HCT116 (cell line): Measurements from ENCODE around the gene ADARB2.

ENCODE experiments used
- CTCF ChIP-seq, 3 experiments: fragments of 200-600 bp in 1 of 3; sonication (generic) in 1 of 3; IDR thresholded peaks in 2 of 3; conservative IDR thresholded peaks in 1 of 3; 2 replicates each; pipeline ENCODE4 v1.5.1; 2012 to 2017; ENCODE audit warnings: low read depth in 2 of 3, low read length in 2 of 3, antibody characterized with exemption in 1 of 3, borderline replicate concordance in 1 of 3, control low read depth in 1 of 3, mild to moderate bottlenecking in 1 of 3, mixed read lengths in 1 of 3, mixed run types in 1 of 3, moderate library complexity in 1 of 3; ENCODE audit not compliant: insufficient read depth in 1 of 3
- EZH2phosphoT487 ChIP-seq: fragments of 200-600 bp; IDR thresholded peaks from 2 replicates; pipeline ENCODE4 v1.6.1; 2018; ENCODE audit warnings: antibody characterized with exemption, borderline replicate concordance
- POLR2A ChIP-seq: IDR thresholded peaks from 2 replicates; pipeline ENCODE4 v1.7.0; 2011; ENCODE audit warnings: borderline replicate concordance; ENCODE audit not compliant: insufficient read depth, insufficient read length; ENCODE audit errors: extremely low read depth
- POLR2AphosphoS5 ChIP-seq: IDR thresholded peaks from 2 replicates; pipeline ENCODE4 v1.6.1; 2011; ENCODE audit warnings: mild to moderate bottlenecking, low read depth, low read length, moderate library complexity
- RAD21 ChIP-seq: IDR thresholded peaks from 2 replicates; pipeline ENCODE4 v1.6.1; 2012; ENCODE audit warnings: low read depth, mild to moderate bottlenecking
- SIN3A ChIP-seq: IDR thresholded peaks from 2 replicates; pipeline ENCODE4 v1.6.1; 2012; ENCODE audit warnings: low read depth
- ZFX ChIP-seq: fragments of 450-650 bp; IDR thresholded peaks from 2 replicates; pipeline ENCODE4 v1.6.1; 2017
- ZNF274 ChIP-seq: fragments of 200-500 bp; sonication (Bioruptor generic); IDR thresholded peaks from 2 replicates; pipeline ENCODE4 v1.6.1; 2014; ENCODE audit warnings: mild to moderate bottlenecking, low read depth, low read length, inconsistent platforms
- TF ChIP-seq, protein P1 (sequence below): IDR thresholded peaks from 2 replicates; pipeline ENCODE4 v1.6.1; 2012; ENCODE audit warnings: low read depth
- TF ChIP-seq, protein P2 (sequence below): IDR thresholded peaks from 2 replicates; pipeline ENCODE4 v1.6.1; 2011; ENCODE audit warnings: mild to moderate bottlenecking, low read length, moderate library complexity; ENCODE audit not compliant: insufficient replicate concordance; ENCODE audit errors: extremely low read depth

DNA sequence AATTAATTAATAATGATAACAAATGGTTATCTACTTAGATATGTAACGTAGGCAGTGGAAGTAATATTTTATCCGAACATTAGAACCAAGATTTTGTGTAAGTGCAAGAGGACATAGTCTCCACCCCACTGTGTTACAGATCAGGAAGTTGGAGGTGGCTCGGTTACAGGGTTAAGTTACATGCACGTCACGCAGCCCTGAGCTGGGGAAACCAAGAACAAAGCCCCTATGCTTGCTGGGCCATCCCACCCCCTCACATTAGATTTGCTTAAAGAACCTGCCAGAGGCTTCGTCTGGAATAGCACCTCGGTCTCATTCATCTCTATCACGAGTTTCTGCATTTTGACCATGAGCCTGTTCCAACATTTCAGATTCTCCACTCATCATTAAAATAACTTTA lies 214.1 kb downstream of the ADARB2 start:
- TF ChIP-seq ZNF274 (no peak), RAD21 (no peak), CTCF (IDR thresholded peaks at IDR 0.05 in 2 of 3, conservative IDR thresholded peaks at IDR 0.05 in 1 of 3; ENCODE audit: borderline replicate concordance in 1 of 3, insufficient read depth in 1 of 3, low read depth in 2 of 3, low read length in 2 of 3) (no peak), ZFX (no peak), POLR2A (no peak), SIN3A (no peak), EZH2phosphoT487 (no peak), POLR2AphosphoS5 (no peak)
- TF ChIP-seq, protein P1, sequence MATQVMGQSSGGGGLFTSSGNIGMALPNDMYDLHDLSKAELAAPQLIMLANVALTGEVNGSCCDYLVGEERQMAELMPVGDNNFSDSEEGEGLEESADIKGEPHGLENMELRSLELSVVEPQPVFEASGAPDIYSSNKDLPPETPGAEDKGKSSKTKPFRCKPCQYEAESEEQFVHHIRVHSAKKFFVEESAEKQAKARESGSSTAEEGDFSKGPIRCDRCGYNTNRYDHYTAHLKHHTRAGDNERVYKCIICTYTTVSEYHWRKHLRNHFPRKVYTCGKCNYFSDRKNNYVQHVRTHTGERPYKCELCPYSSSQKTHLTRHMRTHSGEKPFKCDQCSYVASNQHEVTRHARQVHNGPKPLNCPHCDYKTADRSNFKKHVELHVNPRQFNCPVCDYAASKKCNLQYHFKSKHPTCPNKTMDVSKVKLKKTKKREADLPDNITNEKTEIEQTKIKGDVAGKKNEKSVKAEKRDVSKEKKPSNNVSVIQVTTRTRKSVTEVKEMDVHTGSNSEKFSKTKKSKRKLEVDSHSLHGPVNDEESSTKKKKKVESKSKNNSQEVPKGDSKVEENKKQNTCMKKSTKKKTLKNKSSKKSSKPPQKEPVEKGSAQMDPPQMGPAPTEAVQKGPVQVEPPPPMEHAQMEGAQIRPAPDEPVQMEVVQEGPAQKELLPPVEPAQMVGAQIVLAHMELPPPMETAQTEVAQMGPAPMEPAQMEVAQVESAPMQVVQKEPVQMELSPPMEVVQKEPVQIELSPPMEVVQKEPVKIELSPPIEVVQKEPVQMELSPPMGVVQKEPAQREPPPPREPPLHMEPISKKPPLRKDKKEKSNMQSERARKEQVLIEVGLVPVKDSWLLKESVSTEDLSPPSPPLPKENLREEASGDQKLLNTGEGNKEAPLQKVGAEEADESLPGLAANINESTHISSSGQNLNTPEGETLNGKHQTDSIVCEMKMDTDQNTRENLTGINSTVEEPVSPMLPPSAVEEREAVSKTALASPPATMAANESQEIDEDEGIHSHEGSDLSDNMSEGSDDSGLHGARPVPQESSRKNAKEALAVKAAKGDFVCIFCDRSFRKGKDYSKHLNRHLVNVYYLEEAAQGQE = no peak
- TF ChIP-seq, protein P2, sequence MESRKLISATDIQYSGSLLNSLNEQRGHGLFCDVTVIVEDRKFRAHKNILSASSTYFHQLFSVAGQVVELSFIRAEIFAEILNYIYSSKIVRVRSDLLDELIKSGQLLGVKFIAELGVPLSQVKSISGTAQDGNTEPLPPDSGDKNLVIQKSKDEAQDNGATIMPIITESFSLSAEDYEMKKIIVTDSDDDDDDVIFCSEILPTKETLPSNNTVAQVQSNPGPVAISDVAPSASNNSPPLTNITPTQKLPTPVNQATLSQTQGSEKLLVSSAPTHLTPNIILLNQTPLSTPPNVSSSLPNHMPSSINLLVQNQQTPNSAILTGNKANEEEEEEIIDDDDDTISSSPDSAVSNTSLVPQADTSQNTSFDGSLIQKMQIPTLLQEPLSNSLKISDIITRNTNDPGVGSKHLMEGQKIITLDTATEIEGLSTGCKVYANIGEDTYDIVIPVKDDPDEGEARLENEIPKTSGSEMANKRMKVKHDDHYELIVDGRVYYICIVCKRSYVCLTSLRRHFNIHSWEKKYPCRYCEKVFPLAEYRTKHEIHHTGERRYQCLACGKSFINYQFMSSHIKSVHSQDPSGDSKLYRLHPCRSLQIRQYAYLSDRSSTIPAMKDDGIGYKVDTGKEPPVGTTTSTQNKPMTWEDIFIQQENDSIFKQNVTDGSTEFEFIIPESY = no peak
